ENCODE data around the gene TAOK3.

The TAOK3 gene

GRCh38 chr12:118103601-118104382, 268.9 kb downstream of the TAOK3 start, which contains the start of gene VSIG10:
Gene VSIG10, minus strand, starts transcription at chr12:118104011. Its CDS starts 340 bp downstream, at chr12:118103671.
- DNase-seq (ENCODE audit: insufficient read length, low spot score) (peak; percentile 66), FAIRE-seq (no peak)

- DNase-seq (ENCODE audit: insufficient read length, low spot score) (no peak), FAIRE-seq (no peak)
Observed at GRCh38 chr12:118103201-118103600, 269.5 kb downstream of the TAOK3 start.

- FAIRE-seq (no peak), DNase-seq (ENCODE audit: insufficient read length, low spot score) (no peak)
Observed at GRCh38 chr12:118102609-118103008, 270.1 kb downstream of the TAOK3 start.

DNA sequence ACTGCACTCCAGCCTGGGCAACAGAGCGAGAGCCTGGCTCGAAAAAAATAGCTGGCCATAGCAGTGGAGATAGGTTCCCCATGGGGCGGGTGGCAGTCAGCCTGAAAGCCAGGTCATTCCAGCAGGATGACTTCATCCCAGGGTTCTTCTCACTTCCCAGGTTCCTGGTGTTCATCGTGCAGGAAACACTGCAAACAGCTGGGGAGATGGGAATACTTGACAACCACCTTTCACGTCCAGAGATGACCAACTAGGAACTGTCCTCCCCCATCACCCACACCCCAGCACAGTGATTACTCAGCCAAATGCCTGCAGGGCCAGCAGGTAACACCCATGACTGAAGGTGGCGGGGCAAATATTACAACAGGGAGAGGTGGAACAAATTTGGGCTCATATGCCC, 270.6 kb downstream of the TAOK3 start:
- FAIRE-seq = peak; percentile 36
- peak; percentile 42 for DNase-seq (ENCODE audit: insufficient read length, low spot score)

GRCh38 chr12:118101051-118101450, 271.7 kb downstream of the TAOK3 start:
- DNase-seq (ENCODE audit: insufficient read length, low spot score) (no peak), FAIRE-seq (no peak)

Data from HTR-8/SVneo (cell line).